IMR-90 (cell line): ENCODE results near the gene HYI. TPM values are rescaled to one million over a fixed set of nuclear protein-coding genes. Genes with fewer than 3 reads are reported as not detected.

Source experiments
- ATAC-seq: fragments of 200-7000 bp; cut with Tn5 transposase; 2 replicates; pipeline ENCODE4 v1.9.1; 2020; ENCODE audit warnings: low read depth, mild to moderate bottlenecking, moderate library complexity
- BruUV-seq: library from RNA; stranded (reverse); fragments of 400-500 nt; replicated peaks from 2 replicates; lab custom pipeline; 2021; lab: Mats Ljungman, UMichigan
- CTCF ChIA-PET: fragments of 300-600 bp; formaldehyde crosslinking; extraction: SDS; loops from one replicate; lab custom pipeline; 2021; ENCODE audit warnings: antibody characterized with exemption; lab: Yijun Ruan, JAX
- POLR2A ChIA-PET: fragments of 300-600 bp; sonication (Branson Sonifier 250); formaldehyde crosslinking; loops from one replicate; lab custom pipeline; 2022; ENCODE audit warnings: antibody characterized with exemption; ENCODE audit not compliant: unreplicated experiment; lab: Charles Lee
- DNase-seq: peaks from one replicate; pipeline ENCODE4 v3.0.0; 2013
- H2AFZ ChIP-seq: replicated peaks from 2 replicates; pipeline ENCODE3; 2013; ENCODE audit warnings: low read length, mild to moderate bottlenecking; ENCODE audit not compliant: poor library complexity
- H2AK5ac ChIP-seq: 2 replicates; pipeline ENCODE4 v1.6.1; 2013; ENCODE audit warnings: low read depth, low read length, inconsistent platforms
- H2AK9ac ChIP-seq: replicated peaks from 2 replicates; pipeline ENCODE3; 2013; ENCODE audit warnings: mild to moderate bottlenecking, low read depth, low read length, moderate library complexity; ENCODE audit not compliant: poor library complexity
- H2BK120ac ChIP-seq: 2 replicates; pipeline ENCODE4 v1.6.1; 2013; ENCODE audit warnings: low read depth, low read length, inconsistent platforms
- H2BK15ac ChIP-seq: 3 replicates; pipeline ENCODE4 v1.6.1; 2013; ENCODE audit warnings: low read depth, low read length, inconsistent platforms
- H2BK20ac ChIP-seq: 2 replicates; pipeline ENCODE4 v1.6.1; 2013; ENCODE audit warnings: low read depth, mild to moderate bottlenecking, inconsistent platforms, low read length, moderate library complexity
- H2BK5ac ChIP-seq: 2 replicates; pipeline ENCODE4 v1.6.1; 2013; ENCODE audit warnings: mild to moderate bottlenecking, low read depth, low read length, inconsistent platforms; ENCODE audit not compliant: poor library complexity, severe bottlenecking
- H3K14ac ChIP-seq: replicated peaks from 2 replicates; pipeline ENCODE4 v1.6.1; 2013; ENCODE audit warnings: low read depth, low read length, inconsistent platforms
- H3K18ac ChIP-seq: 2 replicates; pipeline ENCODE4 v1.6.1; 2013; ENCODE audit warnings: low read depth, low read length, control low read depth
- H3K23ac ChIP-seq: 2 replicates; pipeline ENCODE4 v1.6.1; 2013; ENCODE audit warnings: low read depth, low read length, inconsistent platforms
- H3K27ac ChIP-seq: 2 replicates; pipeline ENCODE4 v1.5.1; 2013; ENCODE audit warnings: mild to moderate bottlenecking, control low read depth, low read length; ENCODE audit not compliant: insufficient read depth
- H3K27me3 ChIP-seq: 2 replicates; pipeline ENCODE4 v1.6.1; 2013; ENCODE audit warnings: low read length; ENCODE audit not compliant: control insufficient read depth, insufficient read depth
- H3K36me3 ChIP-seq: 2 replicates; pipeline ENCODE4 v1.6.1; 2013; ENCODE audit warnings: low read length, mixed read lengths; ENCODE audit not compliant: control insufficient read depth, insufficient read depth
- H3K4ac ChIP-seq: 2 replicates; pipeline ENCODE4 v1.6.1; 2013; ENCODE audit warnings: low read depth, low read length, inconsistent platforms
- H3K4me1 ChIP-seq: 2 replicates; pipeline ENCODE4 v1.6.1; 2013; ENCODE audit warnings: low read length, mixed read lengths; ENCODE audit not compliant: control insufficient read depth, insufficient read depth
- H3K4me2 ChIP-seq: 2 replicates; pipeline ENCODE4 v1.6.1; 2013; ENCODE audit warnings: low read depth, mild to moderate bottlenecking, control low read depth, low read length, moderate library complexity
- H3K4me3 ChIP-seq: 2 replicates; pipeline ENCODE4 v1.5.1; 2013; ENCODE audit warnings: low read depth, mild to moderate bottlenecking, control low read depth, low read length, moderate library complexity; ENCODE audit not compliant: insufficient read depth
- H3K56ac ChIP-seq: 2 replicates; pipeline ENCODE4 v1.6.1; 2013; ENCODE audit warnings: low read length, inconsistent platforms; ENCODE audit not compliant: insufficient read depth; ENCODE audit errors: extremely low read depth
- H3K79me1 ChIP-seq, 2 experiments: 2 replicates each; pipeline ENCODE4 v1.6.1; 2013; ENCODE audit warnings: low read length in 2 of 2, inconsistent platforms in 1 of 2, low read depth in 1 of 2
- H3K9ac ChIP-seq: 2 replicates; pipeline ENCODE4 v1.6.1; 2013; ENCODE audit warnings: low read depth, low read length, control low read depth
- H3K9me1 ChIP-seq: 2 replicates; pipeline ENCODE4 v1.6.1; 2013; ENCODE audit warnings: low read length, inconsistent platforms; ENCODE audit not compliant: insufficient read depth
- H3K9me3 ChIP-seq: 2 replicates; pipeline ENCODE4 v1.6.1; 2013; ENCODE audit warnings: low read length; ENCODE audit not compliant: control insufficient read depth, insufficient read depth
- H4K20me1 ChIP-seq: 2 replicates; pipeline ENCODE4 v1.6.1; 2013; ENCODE audit warnings: low read length, inconsistent platforms; ENCODE audit not compliant: insufficient read depth
- H4K5ac ChIP-seq: 2 replicates; pipeline ENCODE4 v1.6.1; 2013; ENCODE audit warnings: mild to moderate bottlenecking, low read depth, low read length, control low read depth
- H4K8ac ChIP-seq, 2 experiments: 2 replicates each; pipeline ENCODE4 v1.6.1; 2013; ENCODE audit warnings: low read depth in 2 of 2, low read length in 2 of 2, control low read depth in 1 of 2, inconsistent platforms in 1 of 2
- H4K91ac ChIP-seq: 2 replicates; pipeline ENCODE4 v1.6.1; 2013; ENCODE audit warnings: low read depth, low read length, inconsistent platforms; ENCODE audit not compliant: insufficient read depth
- BHLHE40 ChIP-seq: fragments of 150-350 bp; IDR thresholded peaks from 2 replicates; pipeline ENCODE4 v1.6.1; 2016; ENCODE audit warnings: mild to moderate bottlenecking, low read depth, low read length
- CEBPB ChIP-seq: IDR thresholded peaks from 2 replicates; pipeline ENCODE4 v1.6.1; 2012; ENCODE audit warnings: low read depth, low read length, improper control_type of control experiment
- CHD1 ChIP-seq: IDR thresholded peaks from 2 replicates; pipeline ENCODE4 v1.6.1; 2012; ENCODE audit warnings: low read depth, low read length, improper control_type of control experiment
- FOS ChIP-seq: fragments of 150-350 bp; IDR thresholded peaks from 2 replicates; pipeline ENCODE4 v1.6.1; 2016; ENCODE audit warnings: low read depth, low read length
- MAFK ChIP-seq: IDR thresholded peaks from 2 replicates; pipeline ENCODE4 v1.6.1; 2012; ENCODE audit warnings: low read depth, low read length, improper control_type of control experiment
- MAZ ChIP-seq: IDR thresholded peaks from 2 replicates; pipeline ENCODE4 v1.6.1; 2012; ENCODE audit warnings: low read depth, mild to moderate bottlenecking, low read length, improper control_type of control experiment, moderate library complexity, borderline replicate concordance
- POLR2A ChIP-seq: IDR thresholded peaks from 2 replicates; pipeline ENCODE4 v1.6.1; 2012; ENCODE audit warnings: mild to moderate bottlenecking, low read depth, low read length
- RAD21 ChIP-seq: IDR thresholded peaks from 2 replicates; pipeline ENCODE4 v1.6.1; 2012; ENCODE audit warnings: low read length, improper control_type of control experiment
- RCOR1 ChIP-seq: IDR thresholded peaks from 2 replicates; pipeline ENCODE4 v1.6.1; 2012; ENCODE audit warnings: mild to moderate bottlenecking, low read length, improper control_type of control experiment; ENCODE audit not compliant: insufficient replicate concordance
- RFX5 ChIP-seq: IDR thresholded peaks from 2 replicates; pipeline ENCODE4 v1.8.0; 2012; ENCODE audit warnings: low read depth, mild to moderate bottlenecking, low read length, moderate library complexity
- whole genome bisulfite sequencing, 2 experiments: methylation state at CpG; one replicate each; pipeline versions ENCODE4 v1.1.5 to v1.1.7; 2013; ENCODE audit warnings: missing lambda C conversion rate in 2 of 2; ENCODE audit not compliant: insufficient read length in 1 of 2; ENCODE audit errors: extremely low coverage in 2 of 2; 5-methylcytosine and 5-hydroxymethylcytosine counted together
- dilution Hi-C: fragments of 300-500 bp; cut with HindIII; formaldehyde crosslinking; loops from one replicate; pipeline ENCODE4 v1.14.3; 2018; ENCODE audit warnings: low sequenced_read_pairs; ENCODE audit not compliant: unreplicated experiment
- in situ Hi-C: fragments of 300-500 bp; cut with MboI; formaldehyde crosslinking; loops from 3 replicates; pipeline ENCODE4 v1.14.3; 2019; ENCODE audit warnings: low sequenced_read_pairs, inconsistent platforms, mixed read lengths
- intact Hi-C: fragments of 100-400 bp; cut with micrococcal nuclease; formaldehyde crosslinking; loops from 2 replicates; pipeline ENCODE4 v1.10.0; 2022
- polyA plus RNA-seq, 3 experiments: library from polyadenylated mRNA; depleted of rRNA; stranded (reverse); fragments of >200 nt; gene quantifications; 2 replicates each; pipeline ENCODE4 v1.2.3, GENCODE V29; 2012; ENCODE audit warnings: low replicate concordance in 1 of 3
- total RNA-seq: library from RNA; depleted of rRNA; stranded (reverse); fragments of >200 nt; gene quantifications from 2 replicates; pipeline ENCODE4 v1.2.3, GENCODE V29; 2012
- TF ChIP-seq, protein P1 (sequence below): conservative IDR thresholded peaks from 2 replicates; pipeline ENCODE4 v1.5.1; 2012; ENCODE audit warnings: mild to moderate bottlenecking, low read depth, low read length, improper control_type of control experiment
- TF ChIP-seq, protein P2 (sequence below): fragments of 150-350 bp; IDR thresholded peaks from 2 replicates; pipeline ENCODE4 v1.6.1; 2017; ENCODE audit warnings: mild to moderate bottlenecking, antibody characterized with exemption, low read length, low read depth
- TF ChIP-seq, protein P3 (sequence below): fragments of 150-350 bp; IDR thresholded peaks from 2 replicates; pipeline ENCODE4 v1.6.1; 2016; ENCODE audit warnings: low read depth, mild to moderate bottlenecking, low read length, moderate library complexity, borderline replicate concordance

HYI gene
- total and polyA plus RNA-seq, 2 of the 4 experiments (the other 2 are of a cell fraction): 21.5 to 53.7 TPM

DNA sequence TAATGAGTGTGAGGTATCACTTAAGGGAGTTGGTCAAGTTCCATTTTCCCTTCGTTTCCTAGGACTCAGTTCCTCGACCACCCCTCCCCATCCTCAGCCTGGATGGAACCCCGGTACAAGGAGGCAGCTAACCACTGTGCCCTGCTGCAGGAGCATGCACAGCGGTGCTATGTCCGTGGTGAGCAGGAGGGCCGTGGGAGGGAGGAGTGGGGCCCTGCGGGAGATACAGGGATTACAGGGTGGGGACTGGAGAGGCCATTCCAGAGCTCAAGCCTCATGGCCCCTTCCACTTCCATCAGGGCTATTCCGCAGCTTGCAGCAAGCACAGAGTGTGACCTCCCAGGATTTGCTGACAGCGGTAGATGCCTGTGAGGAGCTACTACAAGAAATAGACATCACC, 25.8 kb downstream of the HYI start:
- Histone ChIP-seq H3K18ac (no peak overlapping the region), H2BK5ac (no peak overlapping the region), H3K9ac (no peak overlapping the region), H4K5ac (no peak overlapping the region), H2AK5ac (no peak overlapping the region), H2BK20ac (no peak overlapping the region), H2AFZ (no peak overlapping the region), H3K4me1 (no peaks in the 10 kb centered on the region), H3K4me3 (no peak overlapping the region), H3K23ac (no peak overlapping the region), H3K14ac (no peak overlapping the region), H3K4me2 (no peak overlapping the region), H4K20me1 (no peaks in the 10 kb centered on the region), H3K4ac (no peak overlapping the region), H2BK120ac (no peak overlapping the region), H3K9me1 (peaks cover 12% of the 10 kb centered on the region; the same call in 1 of the 2 replicates), H2AK9ac (no peak overlapping the region), H4K91ac (no peak overlapping the region), H4K8ac (no peak overlapping the region), H3K27me3 (no peaks in the 10 kb centered on the region), H2BK15ac (no peak overlapping the region), H3K9me3 (no peaks in the 10 kb centered on the region), H3K36me3 (peaks cover 95% of the 10 kb centered on the region), H3K56ac (no peak overlapping the region), H3K27ac (no peak overlapping the region), H3K79me1 (peaks cover 0 to 4% of the 10 kb centered on the region in 2 experiments; a peak in 1 of 4 replicates)
- dilution Hi-C loops: no loop called here
- intact Hi-C loops: no loop called here
- BruUV-seq: no TSS peak
- no peak for ATAC-seq
- ChIA-PET POLR2A (no interaction called here), CTCF (no interaction called here)
- DNase-seq: no peak
- no CpG with 5 or more reads among the region's 9 CpGs for WGBS, 2 experiments
- in situ Hi-C loops: no loop called here
- TF ChIP-seq RAD21 (no peak), RFX5 (no peak), MAFK (no peak), RCOR1 (no peak), BHLHE40 (no peak), MAZ (no peak), CHD1 (no peak), CEBPB (no peak), FOS (no peak), POLR2A (no peak)
- TF ChIP-seq, protein P1, sequence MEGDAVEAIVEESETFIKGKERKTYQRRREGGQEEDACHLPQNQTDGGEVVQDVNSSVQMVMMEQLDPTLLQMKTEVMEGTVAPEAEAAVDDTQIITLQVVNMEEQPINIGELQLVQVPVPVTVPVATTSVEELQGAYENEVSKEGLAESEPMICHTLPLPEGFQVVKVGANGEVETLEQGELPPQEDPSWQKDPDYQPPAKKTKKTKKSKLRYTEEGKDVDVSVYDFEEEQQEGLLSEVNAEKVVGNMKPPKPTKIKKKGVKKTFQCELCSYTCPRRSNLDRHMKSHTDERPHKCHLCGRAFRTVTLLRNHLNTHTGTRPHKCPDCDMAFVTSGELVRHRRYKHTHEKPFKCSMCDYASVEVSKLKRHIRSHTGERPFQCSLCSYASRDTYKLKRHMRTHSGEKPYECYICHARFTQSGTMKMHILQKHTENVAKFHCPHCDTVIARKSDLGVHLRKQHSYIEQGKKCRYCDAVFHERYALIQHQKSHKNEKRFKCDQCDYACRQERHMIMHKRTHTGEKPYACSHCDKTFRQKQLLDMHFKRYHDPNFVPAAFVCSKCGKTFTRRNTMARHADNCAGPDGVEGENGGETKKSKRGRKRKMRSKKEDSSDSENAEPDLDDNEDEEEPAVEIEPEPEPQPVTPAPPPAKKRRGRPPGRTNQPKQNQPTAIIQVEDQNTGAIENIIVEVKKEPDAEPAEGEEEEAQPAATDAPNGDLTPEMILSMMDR: no peak
- TF ChIP-seq, protein P2, sequence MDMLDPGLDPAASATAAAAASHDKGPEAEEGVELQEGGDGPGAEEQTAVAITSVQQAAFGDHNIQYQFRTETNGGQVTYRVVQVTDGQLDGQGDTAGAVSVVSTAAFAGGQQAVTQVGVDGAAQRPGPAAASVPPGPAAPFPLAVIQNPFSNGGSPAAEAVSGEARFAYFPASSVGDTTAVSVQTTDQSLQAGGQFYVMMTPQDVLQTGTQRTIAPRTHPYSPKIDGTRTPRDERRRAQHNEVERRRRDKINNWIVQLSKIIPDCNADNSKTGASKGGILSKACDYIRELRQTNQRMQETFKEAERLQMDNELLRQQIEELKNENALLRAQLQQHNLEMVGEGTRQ: no peak
- TF ChIP-seq, protein P3, sequence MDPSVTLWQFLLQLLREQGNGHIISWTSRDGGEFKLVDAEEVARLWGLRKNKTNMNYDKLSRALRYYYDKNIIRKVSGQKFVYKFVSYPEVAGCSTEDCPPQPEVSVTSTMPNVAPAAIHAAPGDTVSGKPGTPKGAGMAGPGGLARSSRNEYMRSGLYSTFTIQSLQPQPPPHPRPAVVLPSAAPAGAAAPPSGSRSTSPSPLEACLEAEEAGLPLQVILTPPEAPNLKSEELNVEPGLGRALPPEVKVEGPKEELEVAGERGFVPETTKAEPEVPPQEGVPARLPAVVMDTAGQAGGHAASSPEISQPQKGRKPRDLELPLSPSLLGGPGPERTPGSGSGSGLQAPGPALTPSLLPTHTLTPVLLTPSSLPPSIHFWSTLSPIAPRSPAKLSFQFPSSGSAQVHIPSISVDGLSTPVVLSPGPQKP: no peak
